ENCODE measurements around the gene STIM2.

DNA sequence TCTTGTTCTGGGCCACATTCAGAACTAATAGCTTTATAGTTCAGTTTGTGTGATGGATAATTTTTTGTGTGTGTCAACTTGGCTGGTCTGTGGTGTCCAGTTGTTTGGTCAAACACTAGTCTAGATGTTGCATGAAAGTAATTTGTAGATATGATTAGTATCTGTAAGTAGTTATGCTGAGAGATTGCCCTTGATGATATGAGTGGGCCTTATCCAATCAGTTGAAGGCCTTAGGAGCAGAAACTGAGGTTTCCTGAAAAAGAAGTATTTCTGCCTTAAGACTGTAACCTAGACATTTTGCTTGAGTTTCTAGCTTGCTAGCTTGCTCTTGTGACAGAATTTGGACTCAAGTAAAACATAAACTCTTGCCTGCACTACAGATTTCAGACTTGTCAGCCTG lies 30.4 kb downstream of the STIM2 start:
- no peak for TF ChIP-seq POLR2A (IDR thresholded peaks at IDR 0.05)
- TF ChIP-seq, protein P1, sequence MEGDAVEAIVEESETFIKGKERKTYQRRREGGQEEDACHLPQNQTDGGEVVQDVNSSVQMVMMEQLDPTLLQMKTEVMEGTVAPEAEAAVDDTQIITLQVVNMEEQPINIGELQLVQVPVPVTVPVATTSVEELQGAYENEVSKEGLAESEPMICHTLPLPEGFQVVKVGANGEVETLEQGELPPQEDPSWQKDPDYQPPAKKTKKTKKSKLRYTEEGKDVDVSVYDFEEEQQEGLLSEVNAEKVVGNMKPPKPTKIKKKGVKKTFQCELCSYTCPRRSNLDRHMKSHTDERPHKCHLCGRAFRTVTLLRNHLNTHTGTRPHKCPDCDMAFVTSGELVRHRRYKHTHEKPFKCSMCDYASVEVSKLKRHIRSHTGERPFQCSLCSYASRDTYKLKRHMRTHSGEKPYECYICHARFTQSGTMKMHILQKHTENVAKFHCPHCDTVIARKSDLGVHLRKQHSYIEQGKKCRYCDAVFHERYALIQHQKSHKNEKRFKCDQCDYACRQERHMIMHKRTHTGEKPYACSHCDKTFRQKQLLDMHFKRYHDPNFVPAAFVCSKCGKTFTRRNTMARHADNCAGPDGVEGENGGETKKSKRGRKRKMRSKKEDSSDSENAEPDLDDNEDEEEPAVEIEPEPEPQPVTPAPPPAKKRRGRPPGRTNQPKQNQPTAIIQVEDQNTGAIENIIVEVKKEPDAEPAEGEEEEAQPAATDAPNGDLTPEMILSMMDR (IDR thresholded peaks at IDR 0.05) = no peak
